Measurements from ENCODE around the gene PIM3. TPM values are rescaled to one million over a fixed set of nuclear protein-coding genes. Genes with fewer than 3 reads are reported as not detected.
"Not testable (repeated sequence)": the region's sequence is repeated elsewhere in the genome, so short reads cannot be mapped to it uniquely, and the experiment has no call there.

Gene PIM3
- total RNA-seq, 3 donors from 2014 or later, result 426 to 498 (median 461) TPM

DNA sequence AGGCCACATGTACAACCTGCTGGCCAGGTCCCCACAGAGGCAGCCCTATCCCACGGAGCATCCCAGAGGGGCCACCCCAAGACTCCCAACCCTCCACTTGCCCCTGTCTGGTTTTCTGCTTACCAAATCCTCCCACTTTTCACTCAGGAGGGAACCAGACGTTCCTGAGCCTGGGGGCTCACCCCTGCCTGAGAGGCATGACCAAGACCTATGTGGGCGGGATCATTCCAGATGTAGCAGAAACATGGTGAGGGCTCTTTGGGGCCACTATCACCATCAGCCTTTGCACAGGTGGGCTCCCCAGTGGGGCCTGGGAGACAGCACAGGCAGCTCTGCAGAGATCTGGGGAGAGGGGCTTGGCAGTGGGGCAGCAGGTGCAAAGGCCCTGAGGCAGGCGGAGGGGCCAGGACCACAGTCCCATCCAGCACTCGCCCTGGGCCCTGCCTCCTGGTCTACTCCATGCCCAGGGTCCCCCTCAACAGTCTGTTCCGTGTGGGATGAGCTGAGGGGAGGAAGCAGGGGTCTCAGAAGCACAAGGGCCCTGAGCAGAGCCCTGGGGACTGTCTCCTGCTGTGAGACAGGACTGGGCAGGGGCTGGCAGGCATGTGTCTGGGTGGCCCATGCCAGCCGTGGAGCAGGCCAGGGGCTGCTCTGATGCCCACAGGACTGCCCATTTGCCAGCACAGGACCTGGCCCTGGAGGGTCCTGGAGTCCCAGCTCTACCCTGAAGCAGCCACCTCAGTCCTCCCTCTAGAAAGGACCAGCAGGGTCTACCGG, 9.4 kb downstream of the PIM3 start:
- peak overlapping the region; percentile 84 for H3K4me3 Mint-ChIP-seq
- H3K4me1 Mint-ChIP-seq (ENCODE audit: low read depth), result peaks cover 30% of the 10 kb centered on the region
- no peaks in the 10 kb centered on the region for H3K9me3 Mint-ChIP-seq
- DNase-seq (no peak), ATAC-seq (peak in 1 of 2 donors; percentile 1)
- H3K36me3 Mint-ChIP-seq (ENCODE audit: insufficient read depth), result no peaks in the 10 kb centered on the region
- H3K27me3 Mint-ChIP-seq (ENCODE audit: low read depth), result no peaks in the 10 kb centered on the region

DNA sequence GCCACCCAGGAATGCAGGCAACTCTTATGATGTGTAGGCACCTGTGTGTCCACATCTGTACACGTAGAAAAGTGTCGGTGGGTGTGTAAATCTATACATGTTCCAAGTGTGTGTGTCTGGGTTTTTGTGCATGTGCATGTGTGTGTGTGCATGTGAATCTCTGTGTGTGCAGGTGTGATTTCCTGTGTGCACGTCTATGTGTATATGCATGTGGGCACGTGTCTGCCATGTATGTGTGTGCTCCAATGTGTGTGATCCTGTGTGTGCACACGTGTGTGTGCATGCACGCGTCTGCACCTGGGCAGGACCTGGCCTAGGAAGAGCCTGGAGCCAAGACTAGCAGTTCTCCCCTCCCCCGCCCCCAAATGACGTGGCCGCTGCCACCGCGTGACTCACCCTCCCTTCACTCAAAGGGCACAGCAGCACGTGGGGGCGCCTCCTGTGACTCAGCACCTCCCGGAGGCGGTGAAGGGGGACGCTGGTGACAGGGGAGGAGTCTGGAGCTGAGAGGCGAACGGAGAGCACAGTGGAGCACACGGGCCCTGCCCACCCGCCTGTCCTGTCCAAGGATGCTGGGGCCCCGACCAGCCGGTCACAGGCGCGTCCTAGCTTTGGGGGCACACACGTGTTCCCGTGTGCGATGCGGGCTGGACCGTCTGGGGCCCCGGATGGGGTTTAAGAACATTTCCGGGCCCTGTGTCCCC, 10.1 kb downstream of the PIM3 start:
- Mint-ChIP-seq H3K9me3 (no peaks in the 10 kb centered on the region), H3K4me1 (ENCODE audit: low read depth) (peaks cover 33% of the 10 kb centered on the region), H3K27me3 (ENCODE audit: low read depth) (no peaks in the 10 kb centered on the region), H3K4me3 (peak overlapping the region; percentile 84), H3K36me3 (ENCODE audit: insufficient read depth) (no peaks in the 10 kb centered on the region)
- peak; percentile 88 to 89 for ATAC-seq
- peak; percentile 97 for DNase-seq

DNA sequence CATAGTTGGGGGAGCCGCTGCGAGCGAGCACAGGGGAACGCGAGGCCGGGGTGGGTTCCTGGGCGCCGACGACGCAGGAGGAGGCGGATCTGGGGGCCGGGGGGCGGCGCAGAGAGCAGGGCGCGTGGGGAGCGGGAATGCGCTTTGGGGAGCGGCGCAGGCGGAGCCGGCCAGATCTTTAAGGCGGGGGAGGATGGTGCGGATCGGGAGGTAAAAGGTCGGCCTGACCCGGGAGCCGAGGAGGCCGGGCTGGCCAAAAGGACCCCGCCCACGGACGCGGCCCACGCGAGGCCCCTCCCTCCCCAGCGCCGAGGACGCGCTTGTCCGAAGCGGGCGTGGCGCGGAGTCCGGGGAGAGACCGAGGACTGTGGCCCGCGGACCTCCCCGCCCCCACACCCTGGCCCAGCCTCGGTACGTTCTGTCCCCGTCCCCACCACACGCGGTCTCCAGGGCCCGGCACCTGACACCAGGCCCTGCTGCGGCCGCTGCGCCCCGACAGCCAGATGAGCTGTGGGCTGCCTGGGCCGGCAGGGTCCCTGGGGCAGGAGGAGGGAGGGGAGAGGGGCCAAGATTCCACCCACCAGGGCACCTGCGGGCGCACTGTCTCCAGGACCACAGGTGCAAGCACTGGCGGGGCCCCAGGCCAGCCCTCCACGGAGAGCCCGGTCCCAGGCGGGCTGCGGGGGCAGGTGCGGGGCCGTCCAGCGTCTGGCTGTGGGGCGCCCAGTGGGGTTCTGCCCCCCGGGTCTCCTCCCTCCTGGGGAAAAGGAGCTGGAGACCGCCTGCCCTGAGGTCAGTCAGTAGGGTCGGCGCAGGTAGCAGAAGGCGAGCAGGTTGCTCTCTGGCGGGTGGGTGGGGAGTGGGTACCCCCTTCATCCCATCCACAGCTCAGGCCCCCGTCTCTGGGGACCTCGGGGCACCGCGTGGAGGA, 10.9 kb downstream of the PIM3 start:
- DNase-seq (peak; percentile 78), ATAC-seq (peak; percentile 64 to 66)
- H3K9me3 Mint-ChIP-seq, result no peaks in the 10 kb centered on the region
- H3K4me1 Mint-ChIP-seq (ENCODE audit: low read depth), result peaks cover 35% of the 10 kb centered on the region
- H3K27me3 Mint-ChIP-seq (ENCODE audit: low read depth), result no peaks in the 10 kb centered on the region
- H3K36me3 Mint-ChIP-seq (ENCODE audit: insufficient read depth), result peaks cover under 1% of the 10 kb centered on the region
- peak overlapping the region; percentile 84 for H3K4me3 Mint-ChIP-seq

DNA sequence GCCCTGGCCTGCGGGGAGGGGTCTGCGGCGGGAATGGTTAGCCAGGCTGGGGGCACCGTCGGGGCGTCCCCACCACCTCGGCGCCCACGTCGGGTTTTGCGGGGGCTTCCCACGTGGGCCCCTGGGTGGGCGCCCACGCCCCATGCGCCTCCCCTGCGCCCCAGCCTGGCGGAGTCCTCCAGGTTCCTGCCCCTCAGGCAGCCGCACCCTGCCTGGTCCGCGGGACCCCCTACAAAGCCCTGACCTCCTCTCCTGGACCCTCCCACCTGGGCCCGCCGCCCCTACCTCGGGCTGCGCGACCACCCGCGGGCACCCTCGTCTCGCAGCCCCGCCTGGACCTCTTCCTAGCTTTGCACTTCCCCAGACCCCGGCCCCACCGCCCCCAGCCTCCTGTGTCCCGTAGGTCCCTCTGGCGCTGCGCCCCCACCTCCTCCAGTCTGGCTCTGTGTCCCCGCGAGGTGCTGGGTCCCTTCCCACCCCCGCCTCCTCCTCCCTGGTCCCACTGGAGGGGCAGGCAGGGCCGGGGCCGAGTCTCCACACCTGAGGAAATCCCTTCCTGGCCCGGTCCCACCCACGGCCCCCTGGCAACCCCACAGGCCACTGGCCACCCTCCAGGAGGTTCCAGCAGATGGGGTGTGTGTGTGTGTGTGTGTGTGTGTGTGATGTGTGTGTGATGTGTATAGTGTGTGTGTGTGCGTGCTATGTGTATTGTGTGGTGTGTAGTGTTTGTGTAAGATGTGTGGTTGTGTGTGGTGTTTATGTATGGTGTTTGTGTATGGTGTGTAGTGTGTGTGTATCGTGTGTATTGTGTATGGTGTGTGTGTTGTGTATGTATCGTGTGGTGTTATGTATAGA, 11.8 kb downstream of the PIM3 start:
- Mint-ChIP-seq H3K36me3 (ENCODE audit: insufficient read depth) (peaks cover 5% of the 10 kb centered on the region), H3K4me1 (ENCODE audit: low read depth) (peaks cover 38% of the 10 kb centered on the region), H3K27me3 (ENCODE audit: low read depth) (no peaks in the 10 kb centered on the region), H3K9me3 (peaks cover 3% of the 10 kb centered on the region), H3K4me3 (no peak overlapping the region)
- peak; percentile 31 for DNase-seq
- ATAC-seq, result no peak

DNA sequence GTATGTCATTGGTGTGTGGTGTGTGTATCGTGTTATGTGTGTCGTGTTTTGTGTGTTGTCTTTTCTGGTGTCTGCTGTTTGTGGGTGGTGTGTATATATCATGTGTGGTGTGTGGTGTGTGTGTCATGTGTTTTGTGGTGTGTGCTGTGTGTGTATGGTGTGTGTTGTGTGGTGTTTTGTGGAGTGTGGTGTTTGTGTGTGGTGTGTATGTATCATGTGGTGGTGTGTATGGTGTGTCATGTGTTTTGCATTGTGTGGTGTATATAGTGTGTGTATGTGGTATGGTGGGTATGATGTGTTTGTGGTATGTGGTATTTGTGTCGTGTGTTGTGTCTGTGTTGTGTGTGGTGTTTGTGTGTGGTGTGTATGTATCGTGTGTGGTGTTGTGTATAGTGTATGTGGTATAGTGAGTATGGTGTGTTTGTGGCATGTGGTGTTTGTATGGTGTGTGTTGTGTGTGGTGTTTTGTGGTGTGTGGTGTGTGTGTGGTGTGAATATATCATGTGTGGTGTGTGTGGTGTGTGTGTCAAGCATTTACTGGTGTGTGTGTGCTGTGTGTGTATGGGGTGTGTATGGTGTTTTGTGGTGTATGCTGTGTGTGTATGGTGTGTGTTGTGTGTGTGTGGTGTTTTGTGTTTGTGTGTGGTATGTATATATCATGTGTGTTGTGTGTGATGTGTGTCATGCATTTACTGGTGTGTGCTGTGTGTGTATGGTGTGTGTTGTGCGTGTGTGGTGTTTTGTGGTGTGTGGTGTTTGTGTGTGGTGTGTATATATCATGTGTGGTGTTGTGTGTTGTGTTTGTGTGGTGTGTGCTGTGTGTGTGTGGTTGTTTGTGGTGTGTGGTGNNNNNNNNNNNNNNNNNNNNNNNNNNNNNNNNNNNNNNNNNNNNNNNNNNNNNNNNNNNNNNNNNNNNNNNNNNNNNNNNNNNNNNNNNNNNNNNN, 12.7 kb downstream of the PIM3 start:
- no peaks in the 10 kb centered on the region for H3K27me3 Mint-ChIP-seq (ENCODE audit: low read depth)
- peaks cover 5% of the 10 kb centered on the region for H3K36me3 Mint-ChIP-seq (ENCODE audit: insufficient read depth)
- H3K4me1 Mint-ChIP-seq (ENCODE audit: low read depth), result peaks cover 39% of the 10 kb centered on the region
- H3K9me3 Mint-ChIP-seq, result peaks cover 3% of the 10 kb centered on the region
- no peak for DNase-seq
- no peak for ATAC-seq
- no peak overlapping the region for H3K4me3 Mint-ChIP-seq

DNA sequence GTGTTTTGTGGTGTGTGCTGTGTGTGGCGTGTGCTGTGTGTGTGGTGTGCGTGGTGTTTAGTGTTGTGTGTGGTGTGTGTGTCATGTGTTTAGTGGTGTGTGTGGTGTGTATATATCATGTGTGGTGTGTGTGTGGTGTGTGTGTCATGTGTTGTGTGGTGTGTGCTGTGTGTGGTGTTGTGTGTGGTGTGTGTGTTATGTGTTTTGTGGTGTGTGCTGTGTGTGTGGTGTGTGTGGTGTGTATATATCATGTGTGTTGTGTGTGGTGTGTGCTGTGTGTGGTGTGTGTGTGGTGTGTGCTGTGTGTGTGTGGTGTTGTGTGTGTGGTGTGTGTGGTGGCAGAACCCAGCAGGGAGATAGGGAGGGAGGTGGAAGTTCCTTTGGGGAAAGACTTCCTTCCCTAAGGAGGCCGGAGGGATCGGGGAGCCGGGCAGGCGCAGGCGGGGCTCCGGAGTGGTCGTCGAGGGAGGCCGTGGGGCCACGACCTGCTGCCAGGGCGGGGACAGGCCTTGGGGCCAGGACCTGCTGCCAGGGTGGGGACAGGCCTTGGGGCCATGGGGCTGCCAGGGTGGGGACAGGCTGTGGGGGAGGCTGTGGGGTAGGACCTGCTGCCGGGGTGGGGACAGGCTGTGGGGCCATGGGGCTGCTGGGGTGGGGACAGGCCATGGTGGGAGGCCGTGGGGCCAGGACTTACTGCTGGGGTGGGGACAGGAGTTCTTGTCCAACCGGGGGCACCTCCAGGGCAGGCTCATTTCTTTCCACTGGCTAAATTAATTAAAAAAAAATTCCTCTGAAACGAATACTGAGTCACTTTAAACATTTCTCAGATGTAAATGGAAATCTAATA, 15.2 kb downstream of the PIM3 start:
- ATAC-seq, result peak; percentile 28 to 45
- Mint-ChIP-seq H3K4me1 (ENCODE audit: low read depth) (peaks cover 40% of the 10 kb centered on the region), H3K4me3 (peak overlapping the region; percentile 43), H3K36me3 (ENCODE audit: insufficient read depth) (peaks cover 11% of the 10 kb centered on the region), H3K9me3 (peaks cover 12% of the 10 kb centered on the region), H3K27me3 (ENCODE audit: low read depth) (no peaks in the 10 kb centered on the region)
- DNase-seq, result peak; percentile 43

DNA sequence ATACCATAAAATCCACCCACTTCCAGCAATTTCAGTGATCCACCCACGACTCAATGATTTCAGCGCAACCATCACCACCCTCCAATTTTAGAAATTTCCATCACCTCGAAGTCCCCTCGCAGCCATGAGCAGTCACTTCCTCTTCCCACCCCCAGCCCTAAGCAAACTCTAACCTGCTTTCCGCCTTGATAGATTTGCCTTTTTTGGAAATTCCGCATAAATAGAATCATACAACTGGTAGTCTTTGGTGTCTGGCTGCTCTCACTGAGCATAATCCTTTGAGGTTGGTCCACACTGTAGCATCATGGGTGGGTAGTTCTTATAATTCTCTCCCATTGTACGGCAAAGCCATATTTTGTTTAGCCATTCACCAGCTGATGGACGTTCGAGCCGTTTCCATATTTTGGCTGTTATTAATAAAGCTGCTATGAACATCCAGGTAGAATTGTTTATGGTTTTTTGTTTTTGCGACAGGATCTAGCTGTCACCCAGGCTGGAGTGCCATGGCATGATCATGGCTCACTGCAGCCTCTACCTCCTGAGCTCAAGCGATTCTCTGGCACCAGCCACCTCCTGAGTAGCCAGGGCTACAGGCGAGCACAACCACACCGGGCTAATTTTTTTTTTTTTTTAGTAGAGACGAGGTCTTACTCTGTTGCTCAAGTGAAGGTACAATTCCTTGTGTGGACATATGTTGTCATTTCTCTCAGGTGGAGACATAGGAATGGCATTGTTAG, 16.0 kb downstream of the PIM3 start:
- H3K4me3 Mint-ChIP-seq, result peak overlapping the region; percentile 43
- ATAC-seq (peak; percentile 74 to 75), DNase-seq (peak; percentile 65)
- H3K4me1 Mint-ChIP-seq (ENCODE audit: low read depth), result peaks cover 36% of the 10 kb centered on the region
- H3K9me3 Mint-ChIP-seq, result peaks cover 12% of the 10 kb centered on the region
- H3K36me3 Mint-ChIP-seq (ENCODE audit: insufficient read depth), result peaks cover 11% of the 10 kb centered on the region
- no peaks in the 10 kb centered on the region for H3K27me3 Mint-ChIP-seq (ENCODE audit: low read depth)

DNA sequence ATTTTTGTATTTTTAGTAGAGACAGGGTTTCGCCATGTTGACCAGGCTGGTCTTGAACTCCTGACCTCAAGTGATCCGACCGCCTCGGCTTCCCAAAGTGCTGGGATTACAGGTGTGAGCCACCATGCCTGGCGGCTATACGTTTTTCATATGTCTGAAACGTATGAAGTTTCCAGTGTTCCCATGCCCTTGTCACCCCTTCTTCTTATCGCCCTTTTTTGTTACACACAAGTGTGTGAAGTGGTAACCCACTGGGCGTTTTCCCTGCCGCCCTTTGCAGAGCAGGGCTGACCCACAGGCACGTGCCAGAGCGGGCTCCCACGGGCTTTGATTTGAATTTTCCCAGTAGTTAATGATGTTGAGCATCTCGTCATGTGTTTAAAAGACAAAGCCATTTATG, 17.0 kb downstream of the PIM3 start:
- ATAC-seq (no peak), DNase-seq (no peak)
- Mint-ChIP-seq H3K9me3 (peaks cover 12% of the 10 kb centered on the region), H3K36me3 (ENCODE audit: insufficient read depth) (peaks cover 11% of the 10 kb centered on the region), H3K4me3 (no peak overlapping the region), H3K4me1 (ENCODE audit: low read depth) (peaks cover 36% of the 10 kb centered on the region), H3K27me3 (ENCODE audit: low read depth) (peaks cover 2% of the 10 kb centered on the region)

DNA sequence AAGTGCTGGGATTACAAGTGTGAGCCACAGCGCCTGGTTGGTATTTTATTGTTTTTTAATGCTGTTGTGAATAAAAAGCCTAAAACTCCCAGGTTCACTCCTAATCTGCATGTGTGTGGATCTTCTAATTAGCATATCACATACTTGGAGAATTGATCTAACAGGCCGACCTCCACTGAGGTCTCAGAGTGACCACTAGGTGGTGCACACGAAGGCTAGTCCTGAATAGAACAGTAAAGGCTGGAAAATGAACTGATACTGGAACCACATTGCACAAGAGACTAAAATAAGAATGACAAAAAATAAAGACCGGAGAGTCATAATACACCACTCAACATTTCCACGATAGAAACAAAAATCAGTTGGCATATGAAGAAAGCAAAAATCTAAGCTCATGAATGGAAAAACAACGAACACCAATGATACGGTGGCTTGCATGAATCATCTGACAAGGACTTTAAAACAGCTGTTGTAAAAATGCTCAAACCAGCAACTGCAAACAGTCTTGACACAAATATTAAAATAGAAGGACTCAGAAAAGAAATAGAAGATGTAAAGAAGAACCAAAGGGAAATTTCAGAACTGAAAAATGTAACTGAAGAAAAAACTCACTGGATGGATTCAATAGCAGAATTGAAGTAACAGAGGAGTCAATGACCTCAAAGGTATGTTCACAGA, 19.2 kb downstream of the PIM3 start:
- peak overlapping the region; percentile 27 for H3K4me3 Mint-ChIP-seq
- peaks cover 8% of the 10 kb centered on the region for H3K27me3 Mint-ChIP-seq (ENCODE audit: low read depth)
- peaks cover 11% of the 10 kb centered on the region for H3K36me3 Mint-ChIP-seq (ENCODE audit: insufficient read depth)
- H3K9me3 Mint-ChIP-seq, result peaks cover 12% of the 10 kb centered on the region
- ATAC-seq (peak in 1 of 2 donors; percentile 6), DNase-seq (no peak)
- H3K4me1 Mint-ChIP-seq (ENCODE audit: low read depth), result peaks cover 42% of the 10 kb centered on the region

DNA sequence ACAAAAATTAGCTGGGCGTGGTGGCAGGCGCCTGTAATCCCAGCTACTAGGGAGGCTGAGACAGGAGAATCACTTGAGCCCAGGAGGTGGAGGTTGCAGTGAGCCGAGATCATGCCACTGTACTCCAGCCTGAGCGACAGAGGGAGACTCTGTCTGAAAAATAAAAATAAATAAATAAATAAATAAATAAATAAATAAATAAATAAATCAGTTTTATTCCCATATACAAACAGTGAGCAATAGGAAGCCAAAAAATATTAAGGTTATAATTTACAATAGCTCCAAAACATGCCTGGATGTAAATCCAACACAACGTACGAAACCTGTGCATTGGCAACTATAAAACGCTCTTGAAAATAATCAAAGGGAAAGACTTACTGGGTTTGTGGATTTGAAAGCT, 21.2 kb downstream of the PIM3 start:
- Mint-ChIP-seq H3K27me3 (ENCODE audit: low read depth) (peaks cover 14% of the 10 kb centered on the region), H3K4me1 (ENCODE audit: low read depth) (peaks cover 28% of the 10 kb centered on the region), H3K36me3 (ENCODE audit: insufficient read depth) (peaks cover 13% of the 10 kb centered on the region), H3K9me3 (peaks cover 24% of the 10 kb centered on the region)
- H3K4me3 Mint-ChIP-seq, DNase-seq, ATAC-seq: not testable (repeated sequence)

Data from activated T-cell treated with anti-CD3 and anti-CD28 coated beads, Interleukin-2, amount 50 U/mL, for 4 hours (primary cell).